NCI-H1694 treated with DMSO at 0.1 percent for 48 hours (cell line): ENCODE data around the gene DYNLT5.
"Not testable (repeated sequence)": the region's sequence is repeated elsewhere in the genome, so short reads cannot be mapped to it uniquely, and the experiment has no call there.

Source experiments
- DNase-seq: peaks from one replicate; lab custom pipeline; 2025; lab: John Stamatoyannopoulos, UW

Gene DYNLT5

GRCh38 chr1:66750577-66750976 lies 1.7 kb upstream of the DYNLT5 start:
- no peak for DNase-seq

- no peak for DNase-seq
Observed at GRCh38 chr1:66751160-66751559, 1.1 kb upstream of the DYNLT5 start.

GRCh38 chr1:66752671-66753371 lies 562 bp downstream of the DYNLT5 start:
- DNase-seq: no peak

GRCh38 chr1:66757722-66758240 lies 5.5 kb downstream of the DYNLT5 start:
- DNase-seq: no peak

GRCh38 chr1:66758241-66758755 lies 6.0 kb downstream of the DYNLT5 start:
- DNase-seq: peak; percentile 42

- DNase-seq: no peak
Observed at GRCh38 chr1:66760506-66760905, 8.2 kb downstream of the DYNLT5 start.

GRCh38 chr1:66761221-66761620 lies 9.0 kb downstream of the DYNLT5 start:
- DNase-seq: no peak

- peak; percentile 72 for DNase-seq
Observed at GRCh38 chr1:66764994-66765578, 12.8 kb downstream of the DYNLT5 start.

GRCh38 chr1:66767626-66768025 lies 15.4 kb downstream of the DYNLT5 start:
- no peak for DNase-seq

GRCh38 chr1:66768965-66769364 lies 16.7 kb downstream of the DYNLT5 start:
- no peak for DNase-seq

GRCh38 chr1:66769512-66770229 lies 17.4 kb downstream of the DYNLT5 start:
- DNase-seq: no peak

- no peak for DNase-seq
Observed at GRCh38 chr1:66770240-66770639, 18.0 kb downstream of the DYNLT5 start.

- no peak for DNase-seq
Observed at GRCh38 chr1:66770694-66771093, 18.4 kb downstream of the DYNLT5 start.

- no peak for DNase-seq
Observed at GRCh38 chr1:66773227-66773626, 21.0 kb downstream of the DYNLT5 start.

GRCh38 chr1:66774438-66774837 lies 22.2 kb downstream of the DYNLT5 start:
- no peak for DNase-seq

- DNase-seq: no peak
Observed at GRCh38 chr1:66775646-66776045, 23.4 kb downstream of the DYNLT5 start.

GRCh38 chr1:66777831-66778230 lies 25.6 kb downstream of the DYNLT5 start:
- no peak for DNase-seq

GRCh38 chr1:66778266-66778665 lies 26.0 kb downstream of the DYNLT5 start:
- no peak for DNase-seq

GRCh38 chr1:66778969-66779368 lies 26.7 kb downstream of the DYNLT5 start:
- DNase-seq: no peak

GRCh38 chr1:66779475-66780078 lies 27.3 kb downstream of the DYNLT5 start:
- DNase-seq: no peak

GRCh38 chr1:66785800-66786199 lies 33.5 kb downstream of the DYNLT5 start:
- not testable (repeated sequence) for DNase-seq

GRCh38 chr1:66787641-66788040 lies 35.4 kb downstream of the DYNLT5 start:
- no peak for DNase-seq
